Measurements from ENCODE around the gene NCDN. TPM values are rescaled to one million over a fixed set of nuclear protein-coding genes. Genes with fewer than 3 reads are reported as not detected.

The NCDN gene
- total RNA-seq, 1 experiment from 2014 or later = 17.4 TPM

DNA sequence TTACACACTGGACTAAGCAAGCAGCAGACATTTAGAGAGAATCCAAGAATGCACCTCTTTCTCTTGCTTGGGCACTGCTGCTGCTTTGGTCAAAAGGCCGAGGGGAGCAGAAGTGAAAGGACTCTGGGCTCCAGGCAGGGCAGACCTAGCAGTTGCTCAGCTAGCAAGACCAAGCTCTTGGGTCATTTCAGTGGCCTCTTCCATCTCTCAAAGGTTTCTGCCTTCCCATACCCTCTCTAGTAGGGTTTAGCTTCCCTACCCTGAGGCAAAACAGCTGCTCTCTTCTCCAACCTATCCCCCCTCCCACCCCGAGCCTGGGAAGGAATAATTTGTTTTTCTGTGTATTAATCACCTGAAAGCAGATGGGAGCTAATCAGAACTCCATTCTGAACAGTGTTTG lies 41.3 kb downstream of the NCDN start:
- H3K4me3 ChIP-seq = no peak overlapping the region
- no peak overlapping the region for H3K27ac ChIP-seq
- peaks cover 67% of the 10 kb centered on the region for H3K36me3 ChIP-seq
- no peaks in the 10 kb centered on the region for H3K9me3 ChIP-seq (replicated peaks)
- H3K4me1 ChIP-seq (replicated peaks) = no peaks in the 10 kb centered on the region
- no peak for DNase-seq (ENCODE audit: low read depth in 1 of 2, low spot score in 2 of 2)
- H3K27me3 ChIP-seq (replicated peaks) = no peaks in the 10 kb centered on the region

DNA sequence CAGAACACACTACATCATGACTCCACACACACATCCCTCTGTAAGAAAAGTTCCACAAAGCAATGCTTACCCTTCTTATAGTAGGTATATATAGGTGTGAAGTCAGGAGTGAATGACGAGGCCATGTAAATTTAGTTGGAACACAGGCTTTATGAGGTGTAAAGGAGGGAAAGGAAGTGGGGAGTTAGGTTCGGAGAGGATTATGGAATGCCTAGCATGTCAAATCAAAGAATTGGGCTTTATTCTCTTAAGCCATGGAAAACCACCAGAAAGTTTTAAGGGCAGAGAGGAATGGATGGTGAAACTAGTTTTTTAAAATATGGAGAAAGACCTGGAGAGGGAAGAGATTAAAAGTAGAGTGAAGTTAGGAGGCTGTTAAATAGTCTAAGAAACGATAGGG lies 41.8 kb downstream of the NCDN start:
- H3K4me3 ChIP-seq = no peak overlapping the region
- peaks cover 71% of the 10 kb centered on the region for H3K36me3 ChIP-seq
- no peak overlapping the region for H3K27ac ChIP-seq
- peaks cover 4% of the 10 kb centered on the region; the same call in 1 of the 2 replicates for H3K4me1 ChIP-seq (replicated peaks)
- no peaks in the 10 kb centered on the region for H3K27me3 ChIP-seq (replicated peaks)
- H3K9me3 ChIP-seq (replicated peaks) = no peaks in the 10 kb centered on the region
- no peak for DNase-seq (ENCODE audit: low read depth in 1 of 2, low spot score in 2 of 2)

DNA sequence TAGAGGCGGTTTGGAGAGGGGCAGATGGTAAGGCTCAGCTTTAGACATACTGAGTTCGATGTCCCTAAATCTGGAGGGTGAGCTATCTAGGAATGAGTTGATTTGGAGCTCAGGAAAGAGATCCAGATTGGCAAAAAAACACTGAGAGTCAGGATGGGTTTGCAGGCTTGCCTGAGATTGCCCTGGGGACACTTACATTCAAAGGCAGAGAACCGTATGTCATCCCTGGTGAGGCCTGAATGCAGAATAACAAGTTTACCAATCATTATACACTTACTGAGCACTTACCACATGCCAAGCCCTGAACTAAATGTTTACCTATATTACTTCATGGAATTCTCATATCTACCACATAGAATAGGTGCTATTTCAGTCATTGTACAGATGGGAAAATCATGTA lies 43.0 kb downstream of the NCDN start:
- Histone ChIP-seq H3K27me3 (replicated peaks) (no peaks in the 10 kb centered on the region), H3K9me3 (replicated peaks) (no peaks in the 10 kb centered on the region), H3K27ac (no peak overlapping the region), H3K4me3 (no peak overlapping the region), H3K4me1 (replicated peaks) (peaks cover 14% of the 10 kb centered on the region), H3K36me3 (peaks cover 82% of the 10 kb centered on the region)
- no peak for DNase-seq (ENCODE audit: low read depth in 1 of 2, low spot score in 2 of 2)

DNA sequence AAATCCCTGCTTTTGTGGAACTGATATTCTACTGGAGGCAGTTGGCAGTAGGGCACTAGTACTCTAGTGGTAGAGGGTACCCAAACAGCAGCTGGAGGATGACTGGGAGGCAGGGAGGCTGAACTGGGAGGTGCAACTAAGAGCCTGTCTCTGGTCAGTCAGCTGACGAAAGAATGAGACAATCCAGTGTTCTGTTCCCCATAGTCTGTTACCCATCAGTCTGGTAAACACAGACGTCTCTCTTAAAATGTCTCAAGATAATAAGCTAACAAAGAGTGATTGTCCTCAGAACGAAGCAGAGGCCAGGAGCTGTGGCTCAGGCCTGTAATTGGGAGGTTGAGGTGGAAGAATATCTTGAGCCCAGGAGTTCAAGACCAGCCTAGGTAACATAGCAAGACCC lies 45.9 kb downstream of the NCDN start:
- Histone ChIP-seq H3K27ac (no peak overlapping the region), H3K36me3 (peaks cover 84% of the 10 kb centered on the region), H3K9me3 (replicated peaks) (no peaks in the 10 kb centered on the region), H3K4me1 (replicated peaks) (peaks cover 36% of the 10 kb centered on the region), H3K4me3 (no peak overlapping the region), H3K27me3 (replicated peaks) (no peaks in the 10 kb centered on the region)
- DNase-seq (ENCODE audit: low read depth in 1 of 2, low spot score in 2 of 2) = no peak

DNA sequence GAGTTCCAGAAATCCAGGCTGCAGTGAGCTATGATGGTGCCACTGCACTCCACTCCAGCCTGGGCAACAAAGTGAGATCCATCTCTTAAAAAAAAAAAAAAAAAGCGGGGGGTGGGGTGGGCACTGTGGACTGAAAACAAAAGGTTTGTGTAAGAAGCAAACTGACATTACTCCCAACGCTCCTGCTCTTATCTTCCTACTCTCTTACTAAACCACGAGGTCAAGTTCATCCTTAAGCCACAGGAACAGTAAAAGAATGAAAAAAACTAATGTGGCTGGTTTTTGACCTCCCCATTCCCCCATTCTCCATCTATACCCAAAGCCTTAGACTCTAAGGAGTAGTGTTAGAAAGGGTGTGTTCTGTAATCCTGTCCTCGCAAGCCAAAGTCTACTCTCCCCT lies 46.3 kb downstream of the NCDN start:
- H3K4me3 ChIP-seq = no peak overlapping the region
- DNase-seq (ENCODE audit: low read depth in 1 of 2, low spot score in 2 of 2) = no peak

DNA sequence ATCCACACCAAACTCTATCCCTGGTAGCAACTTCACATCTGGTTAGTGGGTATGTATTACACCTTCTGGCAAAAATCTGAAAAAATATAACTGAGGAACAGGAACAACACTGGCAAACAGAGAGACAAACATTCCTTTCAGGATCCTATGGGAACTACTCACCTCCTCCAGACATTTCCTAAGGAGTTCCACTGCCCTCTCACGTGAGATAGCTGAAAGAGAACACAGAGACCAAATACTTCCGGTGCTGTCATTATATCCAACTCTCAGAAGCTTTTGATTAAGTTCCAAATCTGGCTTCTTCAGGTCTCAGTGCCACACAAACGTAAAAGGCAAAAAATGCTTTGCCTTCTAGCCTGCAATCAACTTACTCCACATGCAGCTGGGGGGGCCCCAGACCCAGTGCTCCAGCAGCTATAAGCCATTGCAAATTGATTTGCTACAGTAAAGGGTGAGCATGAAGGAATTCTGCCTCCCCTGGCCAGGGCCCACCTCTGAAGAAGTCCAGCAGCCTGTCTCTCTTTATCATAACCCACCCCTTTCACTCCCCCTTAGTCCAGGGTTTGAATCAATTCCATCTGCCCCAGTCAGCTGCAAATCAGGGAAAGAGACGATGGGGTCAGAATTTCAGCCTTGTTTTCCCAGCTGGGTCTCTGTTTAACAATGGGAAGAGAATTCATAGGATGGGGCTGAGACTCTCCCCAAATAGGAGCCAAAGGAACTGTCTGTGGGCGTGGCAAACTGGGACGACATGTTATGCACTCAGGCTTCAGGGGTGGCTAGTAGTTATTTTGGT lies 47.7 kb downstream of the NCDN start:
- Histone ChIP-seq H3K9me3 (replicated peaks) (no peaks in the 10 kb centered on the region), H3K4me1 (replicated peaks) (peaks cover 36% of the 10 kb centered on the region), H3K27ac (peak overlapping the region; percentile 20), H3K36me3 (peaks cover 81% of the 10 kb centered on the region), H3K27me3 (replicated peaks) (no peaks in the 10 kb centered on the region), H3K4me3 (no peak overlapping the region)
- no peak for DNase-seq (ENCODE audit: low read depth in 1 of 2, low spot score in 2 of 2)

More for the DNA sequence above, 46.3 kb downstream of the NCDN start:
- H3K9me3 ChIP-seq (replicated peaks) = no peaks in the 10 kb centered on the region
- peaks cover 36% of the 10 kb centered on the region for H3K4me1 ChIP-seq (replicated peaks)
- H3K27ac ChIP-seq = no peak overlapping the region
- H3K27me3 ChIP-seq (replicated peaks) = no peaks in the 10 kb centered on the region
- peaks cover 85% of the 10 kb centered on the region for H3K36me3 ChIP-seq

DNA sequence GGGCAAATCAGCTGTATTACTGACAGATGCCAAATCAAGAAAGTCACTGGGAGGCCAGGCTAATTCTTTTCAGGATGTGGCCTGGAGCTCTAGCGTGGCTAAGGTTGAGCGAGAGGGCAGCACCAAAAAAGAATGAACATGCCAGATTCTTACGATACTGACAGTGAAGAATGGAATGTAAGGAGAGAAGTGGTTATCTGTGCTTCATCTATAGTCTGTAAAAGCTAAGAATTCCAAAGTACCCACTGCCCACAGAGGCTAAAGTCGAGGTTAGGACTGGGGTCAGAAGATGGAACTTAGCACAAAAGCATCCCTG lies 48.2 kb downstream of the NCDN start:
- peak; percentile 65 to 73 for DNase-seq (ENCODE audit: low read depth in 1 of 2, low spot score in 2 of 2)
- peaks cover 36% of the 10 kb centered on the region for H3K4me1 ChIP-seq (replicated peaks)
- H3K36me3 ChIP-seq = peaks cover 80% of the 10 kb centered on the region
- H3K4me3 ChIP-seq = no peak overlapping the region
- H3K9me3 ChIP-seq (replicated peaks) = no peaks in the 10 kb centered on the region
- no peaks in the 10 kb centered on the region for H3K27me3 ChIP-seq (replicated peaks)
- H3K27ac ChIP-seq = peak overlapping the region; percentile 20

DNA sequence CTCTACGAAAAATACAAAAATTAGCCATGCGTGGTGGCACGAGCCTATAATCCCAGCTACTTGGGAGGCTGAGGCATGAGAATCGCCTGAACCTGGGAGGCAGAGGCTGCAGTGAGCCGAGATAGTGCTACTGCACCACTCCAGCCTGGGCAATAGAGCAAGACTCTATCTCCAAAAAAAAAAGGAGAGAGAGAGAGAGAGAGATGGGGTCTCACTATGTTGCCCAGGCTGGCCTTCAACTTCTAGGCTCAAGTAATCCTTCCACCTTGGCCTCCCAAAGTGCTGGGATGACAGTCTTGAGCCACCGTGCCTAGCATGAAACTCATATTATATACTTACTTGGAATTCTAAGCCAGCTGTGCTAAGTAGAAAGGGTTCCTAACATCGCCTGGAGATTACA lies 54.1 kb downstream of the NCDN start:
- H3K4me1 ChIP-seq (replicated peaks) = peaks cover 12% of the 10 kb centered on the region

DNA sequence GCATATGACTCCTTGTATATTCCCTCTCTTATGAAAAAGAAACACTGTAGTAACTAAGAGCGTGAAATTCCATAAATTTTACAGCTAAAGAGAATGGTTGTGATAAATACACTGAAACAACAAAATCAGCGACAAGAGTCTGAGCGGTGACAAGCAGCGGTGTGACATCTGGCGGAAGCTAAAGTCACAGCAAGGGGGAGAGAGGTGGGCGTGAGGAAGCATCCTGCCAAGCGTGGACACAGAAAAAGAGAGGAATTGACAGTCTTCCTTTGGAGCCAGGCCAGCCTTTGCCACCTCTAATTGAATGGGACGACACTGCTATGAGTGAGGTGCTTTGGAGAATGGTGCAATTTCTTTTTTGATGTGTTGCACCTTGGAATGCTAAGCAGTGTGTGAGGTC lies 57.8 kb downstream of the NCDN start:
- Histone ChIP-seq H3K36me3 (peaks cover 83% of the 10 kb centered on the region), H3K27me3 (replicated peaks) (no peaks in the 10 kb centered on the region), H3K27ac (no peak overlapping the region)

More for the DNA sequence above, 54.1 kb downstream of the NCDN start:
- Histone ChIP-seq H3K27ac (no peak overlapping the region), H3K36me3 (peaks cover 82% of the 10 kb centered on the region), H3K4me3 (no peak overlapping the region), H3K9me3 (replicated peaks) (no peaks in the 10 kb centered on the region), H3K27me3 (replicated peaks) (no peaks in the 10 kb centered on the region)
- no peak for DNase-seq (ENCODE audit: low read depth in 1 of 2, low spot score in 2 of 2)

More for the DNA sequence above, 57.8 kb downstream of the NCDN start:
- Histone ChIP-seq H3K9me3 (replicated peaks) (no peaks in the 10 kb centered on the region), H3K4me1 (replicated peaks) (no peaks in the 10 kb centered on the region; the same call in 1 of the 2 replicates), H3K4me3 (no peak overlapping the region)
- DNase-seq (ENCODE audit: low read depth in 1 of 2, low spot score in 2 of 2) = no peak

Other genes starting within 250 kb of the NCDN start
- gene KIAA0319L, start 396 bp upstream of the NCDN start, total RNA-seq (2014; rRNA removed; shearing (Covaris generic)) = 22.8 and 23.7 TPM in 2 replicates
- not detected in 2 replicates for gene TFAP2E, start 15.5 kb downstream of the NCDN start, total RNA-seq (2014; rRNA removed; shearing (Covaris generic))
- gene PSMB2, start 83.7 kb downstream of the NCDN start, total RNA-seq (2014; rRNA removed; shearing (Covaris generic)) = 38.4 and 48.3 TPM in 2 replicates
- 21.5 and 23.9 TPM in 2 replicates for gene C1orf216, start 161.1 kb downstream of the NCDN start, total RNA-seq (2014; rRNA removed; shearing (Covaris generic))
- gene CLSPN, start 212.2 kb downstream of the NCDN start, total RNA-seq (2014; rRNA removed; shearing (Covaris generic)) = 44.1 and 44.5 TPM in 2 replicates